K562 (cell line): ENCODE results near the gene CLIC1. TPM values are rescaled to one million over a fixed set of nuclear protein-coding genes. Genes with fewer than 3 reads are reported as not detected.

Source experiments
- CEBPZ ChIP-seq: fragments of 150-350 bp; IDR thresholded peaks from 2 replicates; pipeline ENCODE4 v1.6.1; 2014; ENCODE audit warnings: low read depth, mild to moderate bottlenecking, low read length, borderline replicate concordance
- CHCHD3 ChIP-seq: fragments of 250-450 bp; sonication (Bioruptor Pico); IDR thresholded peaks from 2 replicates; pipeline ENCODE4 v2.1.2; 2022; ENCODE audit warnings: mild to moderate bottlenecking
- CREB3 ChIP-seq: fragments of 450-650 bp; conservative IDR thresholded peaks from 2 replicates; pipeline ENCODE4 v1.6.1; 2016; ENCODE audit warnings: missing genetic modification characterization, low read depth, mild to moderate bottlenecking, missing compliant biosample characterization, moderate library complexity
- FOXK2 ChIP-seq, 2 experiments: fragments of 450-650 bp; IDR thresholded peaks in 1 of 2; conservative IDR thresholded peaks in 1 of 2; 2 replicates each; pipeline ENCODE4 v1.6.1; 2016; ENCODE audit warnings: low read depth in 2 of 2, mild to moderate bottlenecking in 1 of 2
- HNRNPUL1 ChIP-seq: fragments of 200-400 bp; formaldehyde crosslinking; IDR thresholded peaks from 2 replicates; pipeline ENCODE4 v1.6.1; 2017; ENCODE audit warnings: low read length
- KAT7 ChIP-seq: sonication (generic); formaldehyde crosslinking; IDR thresholded peaks from 2 replicates; pipeline ENCODE4 v1.8.0; 2022; ENCODE audit warnings: missing genetic modification reagents, mild to moderate bottlenecking, borderline replicate concordance
- MED1 ChIP-seq: sonication (generic); formaldehyde crosslinking; IDR thresholded peaks from 2 replicates; pipeline ENCODE4 v1.8.1; 2023; ENCODE audit warnings: missing genetic modification reagents, borderline replicate concordance
- SAFB ChIP-seq: fragments of 200-400 bp; formaldehyde crosslinking; IDR thresholded peaks from 2 replicates; pipeline ENCODE4 v1.6.1; 2017; ENCODE audit warnings: low read depth, low read length, borderline replicate concordance
- SIN3A ChIP-seq, 2 experiments: fragments of 150-350 bp in 1 of 2; IDR thresholded peaks; 2 replicates each; pipeline ENCODE4 v1.6.1; 2011 to 2016; ENCODE audit warnings: borderline replicate concordance in 2 of 2, low read depth in 2 of 2, low read length in 2 of 2, mild to moderate bottlenecking in 2 of 2, moderate library complexity in 2 of 2; ENCODE audit not compliant: control insufficient read depth in 1 of 2
- SIX5 ChIP-seq, 2 experiments: IDR thresholded peaks; 2 replicates each; pipeline ENCODE4 v1.6.1; 2011; ENCODE audit warnings: low read length in 2 of 2, borderline replicate concordance in 1 of 2, low read depth in 1 of 2, mild to moderate bottlenecking in 1 of 2, moderate library complexity in 1 of 2; ENCODE audit not compliant: insufficient read depth in 1 of 2
- XRCC3 ChIP-seq: fragments of 450-650 bp; IDR thresholded peaks from 2 replicates; pipeline ENCODE4 v1.6.1; 2017; ENCODE audit warnings: mild to moderate bottlenecking, moderate library complexity
- ZBTB9 ChIP-seq: fragments of 450-650 bp; formaldehyde crosslinking; IDR thresholded peaks from 2 replicates; pipeline ENCODE4 v1.4.0; 2020; ENCODE audit warnings: mild to moderate bottlenecking, moderate library complexity
- ZFP1 ChIP-seq: fragments of 450-650 bp; formaldehyde crosslinking; IDR thresholded peaks from 2 replicates; pipeline ENCODE4 v1.4.0; 2020; ENCODE audit warnings: mild to moderate bottlenecking, mixed read lengths
- ZNF551 ChIP-seq: fragments of 250-450 bp; sonication (Bioruptor Pico); IDR thresholded peaks from 2 replicates; pipeline ENCODE4 v1.5.0; 2021; ENCODE audit warnings: mild to moderate bottlenecking, moderate library complexity
- polyA plus RNA-seq, 8 experiments: library from polyadenylated mRNA; depleted of rRNA in 4 of 8; stranded (reverse) in 5 of 8; unstranded in 3 of 8; fragments of >200 nt; fragmentation: Nextera tagmentation in 2 of 8; fragmentation: Illumina TruSeq in 1 of 8; extraction: Ambion mirVana in 2 of 8; extraction: Trizol in 1 of 8; gene quantifications; 2 replicates each; pipeline versions ENCODE4 v1.2.1 to v1.2.3, GENCODE V29; 2011 to 2014; ENCODE audit warnings: inconsistent platforms in 1 of 8, missing spikeins in 1 of 8
- total RNA-seq, 7 experiments: library from RNA; depleted of rRNA in 6 of 7; stranded (reverse); fragments of >200 nt in 6 of 7; fragmentation: Illumina TruSeq in 2 of 7; extraction: Trizol in 2 of 7; gene quantifications; 2 replicates each; pipeline versions ENCODE4 v1.2.1 to v1.2.3, GENCODE V29; 2011 to 2021; ENCODE audit warnings: low replicate concordance in 1 of 7
- TF ChIP-seq, protein P1 (sequence below): fragments of 450-650 bp; conservative IDR thresholded peaks from 2 replicates; pipeline ENCODE4 v1.6.1; 2016; ENCODE audit warnings: missing genetic modification characterization, low read depth, mild to moderate bottlenecking, control low read depth, missing compliant biosample characterization
- TF ChIP-seq, protein P2 (sequence below), 2 experiments: fragments of 450-650 bp; conservative IDR thresholded peaks; 2 replicates each; pipeline ENCODE4 v1.6.1; 2017; ENCODE audit warnings: mild to moderate bottlenecking in 2 of 2, moderate library complexity in 2 of 2

The CLIC1 gene
- total and polyA plus RNA-seq, 9 of the 15 experiments (the other 6 are each of a cell fraction or from before 2014, with no cell fraction given), result 1,267 to 2,419 (median 1,808) TPM

GRCh38 chr6:31769684-31770371, 33.5 kb upstream of the CLIC1 start (continued):
- TF ChIP-seq XRCC3 (no peak), CREB3 (tag) (no peak), KAT7 (CRISPR knock-in tag) (no peak; the same call in 1 of the 2 replicates), ZFP1 (CRISPR knock-in tag) (no peak), FOXK2 (conservative IDR thresholded peaks at IDR 0.05 in 1 of 2, IDR thresholded peaks at IDR 0.05 in 1 of 2; ENCODE audit: low read depth in 2 of 2) (peak; percentile 37 to 40; a peak in 1 of 4 replicates), ZNF551 (CRISPR knock-in tag) (no peak), CHCHD3 (CRISPR knock-in tag) (no peak), HNRNPUL1 (no peak), ZBTB9 (peak; percentile 65; the same call in 1 of the 2 replicates), CEBPZ (no peak), MED1 (CRISPR knock-in tag) (no peak), SAFB (no peak), SIX5 (IDR thresholded peaks at IDR 0.05; ENCODE audit: borderline replicate concordance in 1 of 2, insufficient read depth in 1 of 2, low read depth in 1 of 2, low read length in 2 of 2) (no peak), SIN3A (IDR thresholded peaks at IDR 0.05; ENCODE audit: borderline replicate concordance in 2 of 2, control insufficient read depth in 1 of 2, low read depth in 2 of 2, low read length in 2 of 2) (peak; percentile 59 to 76; a peak in 2 of 4 replicates)
- TF ChIP-seq, protein P1, sequence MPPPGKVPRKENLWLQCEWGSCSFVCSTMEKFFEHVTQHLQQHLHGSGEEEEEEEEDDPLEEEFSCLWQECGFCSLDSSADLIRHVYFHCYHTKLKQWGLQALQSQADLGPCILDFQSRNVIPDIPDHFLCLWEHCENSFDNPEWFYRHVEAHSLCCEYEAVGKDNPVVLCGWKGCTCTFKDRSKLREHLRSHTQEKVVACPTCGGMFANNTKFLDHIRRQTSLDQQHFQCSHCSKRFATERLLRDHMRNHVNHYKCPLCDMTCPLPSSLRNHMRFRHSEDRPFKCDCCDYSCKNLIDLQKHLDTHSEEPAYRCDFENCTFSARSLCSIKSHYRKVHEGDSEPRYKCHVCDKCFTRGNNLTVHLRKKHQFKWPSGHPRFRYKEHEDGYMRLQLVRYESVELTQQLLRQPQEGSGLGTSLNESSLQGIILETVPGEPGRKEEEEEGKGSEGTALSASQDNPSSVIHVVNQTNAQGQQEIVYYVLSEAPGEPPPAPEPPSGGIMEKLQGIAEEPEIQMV (tag), result peak; percentile 73; the same call in 1 of the 2 replicates
- TF ChIP-seq, protein P2, sequence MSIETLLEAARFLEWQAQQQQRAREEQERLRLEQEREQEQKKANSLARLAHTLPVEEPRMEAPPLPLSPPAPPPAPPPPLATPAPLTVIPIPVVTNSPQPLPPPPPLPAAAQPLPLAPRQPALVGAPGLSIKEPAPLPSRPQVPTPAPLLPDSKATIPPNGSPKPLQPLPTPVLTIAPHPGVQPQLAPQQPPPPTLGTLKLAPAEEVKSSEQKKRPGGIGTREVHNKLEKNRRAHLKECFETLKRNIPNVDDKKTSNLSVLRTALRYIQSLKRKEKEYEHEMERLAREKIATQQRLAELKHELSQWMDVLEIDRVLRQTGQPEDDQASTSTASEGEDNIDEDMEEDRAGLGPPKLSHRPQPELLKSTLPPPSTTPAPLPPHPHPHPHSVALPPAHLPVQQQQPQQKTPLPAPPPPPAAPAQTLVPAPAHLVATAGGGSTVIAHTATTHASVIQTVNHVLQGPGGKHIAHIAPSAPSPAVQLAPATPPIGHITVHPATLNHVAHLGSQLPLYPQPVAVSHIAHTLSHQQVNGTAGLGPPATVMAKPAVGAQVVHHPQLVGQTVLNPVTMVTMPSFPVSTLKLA (conservative IDR thresholded peaks at IDR 0.05), result no peak
